GM23248 (cell line): ENCODE measurements around the gene TSGA10. TPM values are rescaled to one million over a fixed set of nuclear protein-coding genes. Genes with fewer than 3 reads are reported as not detected.
"Not testable (repeated sequence)": the region's sequence is repeated elsewhere in the genome, so short reads cannot be mapped to it uniquely, and the experiment has no call there.

ENCODE experiments used
- DNase-seq: peaks from one replicate; pipeline ENCODE4 v3.0.0-alpha.2; 2015
- H2AFZ ChIP-seq: fragments of 200-600 bp; sonication (generic); 2 replicates; pipeline ENCODE4 v1.6.1; 2016; ENCODE audit warnings: antibody characterized with exemption
- H3F3A ChIP-seq: fragments of 200-600 bp; sonication (generic); 2 replicates; pipeline ENCODE4 v1.6.1; 2016; ENCODE audit warnings: mild to moderate bottlenecking, antibody characterized with exemption, mixed run types; ENCODE audit not compliant: insufficient read depth
- H3K27ac ChIP-seq: fragments of 200-600 bp; sonication (generic); 2 replicates; pipeline ENCODE4 v1.5.1; 2016; ENCODE audit warnings: mild to moderate bottlenecking
- H3K27me3 ChIP-seq: fragments of 200-600 bp; sonication (generic); replicated peaks from 2 replicates; pipeline ENCODE4 v1.6.1; 2016; ENCODE audit warnings: mild to moderate bottlenecking; ENCODE audit not compliant: insufficient read depth
- H3K36me3 ChIP-seq: fragments of 200-600 bp; sonication (generic); 2 replicates; pipeline ENCODE4 v1.6.1; 2016; ENCODE audit warnings: low read depth, mild to moderate bottlenecking
- H3K4me1 ChIP-seq: fragments of 200-600 bp; sonication (generic); 2 replicates; pipeline ENCODE4 v1.6.1; 2016; ENCODE audit warnings: mild to moderate bottlenecking; ENCODE audit not compliant: insufficient read depth
- H3K4me2 ChIP-seq: fragments of 200-600 bp; sonication (generic); one replicate; pipeline ENCODE4 v1.6.1; 2016; ENCODE audit warnings: mild to moderate bottlenecking; ENCODE audit not compliant: unreplicated experiment
- H3K4me3 ChIP-seq: fragments of 200-600 bp; sonication (generic); 2 replicates; pipeline ENCODE4 v1.5.1; 2016; ENCODE audit warnings: mild to moderate bottlenecking
- H3K79me2 ChIP-seq: fragments of 200-600 bp; sonication (generic); 2 replicates; pipeline ENCODE4 v1.6.1; 2016; ENCODE audit warnings: mild to moderate bottlenecking; ENCODE audit not compliant: insufficient read depth
- H3K9ac ChIP-seq: fragments of 200-600 bp; sonication (generic); 2 replicates; pipeline ENCODE4 v1.6.1; 2016; ENCODE audit warnings: mild to moderate bottlenecking
- H3K9me2 ChIP-seq: fragments of 200-600 bp; sonication (generic); 2 replicates; pipeline ENCODE4 v1.6.1; 2016; ENCODE audit warnings: mixed run types, mild to moderate bottlenecking, moderate library complexity; ENCODE audit not compliant: insufficient read depth
- H3K9me3 ChIP-seq: fragments of 200-600 bp; sonication (generic); one replicate; pipeline ENCODE4 v1.6.1; 2017; ENCODE audit warnings: low read depth
- H4K20me1 ChIP-seq: fragments of 200-600 bp; sonication (generic); 2 replicates; pipeline ENCODE4 v1.6.0; 2016; ENCODE audit not compliant: insufficient read depth
- EZH2 ChIP-seq: fragments of 200-600 bp; sonication (generic); IDR thresholded peaks from 2 replicates; pipeline ENCODE4 v1.6.1; 2018; ENCODE audit warnings: antibody characterized with exemption, mild to moderate bottlenecking; ENCODE audit not compliant: insufficient read depth, poor library complexity, severe bottlenecking
- EZH2phosphoT487 ChIP-seq: fragments of 200-600 bp; sonication (generic); IDR thresholded peaks from 2 replicates; pipeline ENCODE4 v1.6.1; 2018; ENCODE audit warnings: antibody characterized with exemption, moderate library complexity, mild to moderate bottlenecking, low read depth; ENCODE audit not compliant: insufficient read depth
- whole genome bisulfite sequencing, 2 experiments: methylation state at CpG; one replicate each; pipeline ENCODE4 v1.1.6; 2015 to 2017; ENCODE audit warnings: low lambda C conversion rate in 2 of 2, low coverage in 1 of 2; ENCODE audit errors: missing lambda C conversion rate in 2 of 2; 5-methylcytosine and 5-hydroxymethylcytosine counted together
- in situ Hi-C: fragments of 300-500 bp; cut with MboI; formaldehyde crosslinking; loops from 2 replicates; pipeline ENCODE4 v1.15.0; 2020
- polyA plus RNA-seq: library from polyadenylated mRNA; unstranded; fragments of >200 nt; fragmentation: Nextera tagmentation; extraction: Ambion mirVana; gene quantifications from 2 replicates; pipeline ENCODE4 v1.2.1, GENCODE V29; 2016
- total RNA-seq: library from RNA; depleted of rRNA; stranded (reverse); fragments of >200 nt; shearing (Covaris generic); gene quantifications from 2 replicates; pipeline ENCODE4 v1.2.3, GENCODE V29; 2014

Gene TSGA10
- total and polyA plus RNA-seq, 2 experiments from 2014 or later, result 1.2 to 1.4 TPM

DNA sequence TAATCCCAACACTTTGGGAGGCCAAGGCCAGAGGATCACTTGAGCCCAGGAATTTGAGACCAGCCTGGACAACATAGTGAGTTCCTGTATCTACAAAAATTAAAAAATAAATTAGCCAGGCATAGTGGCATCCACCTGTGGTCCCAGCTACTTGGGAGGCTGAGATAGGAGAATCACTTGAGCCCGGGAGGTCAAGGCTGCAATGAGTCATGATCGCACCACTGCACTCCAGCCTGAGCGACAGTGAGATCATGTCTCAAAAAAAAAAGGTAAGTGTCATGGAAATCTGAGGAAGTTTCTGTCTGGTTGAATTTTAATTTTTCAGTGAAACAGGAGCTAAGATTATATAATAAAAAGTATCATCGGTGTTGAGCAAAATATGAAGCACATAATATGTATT lies 15.7 kb downstream of the TSGA10 start:
- H3K79me2 ChIP-seq, result no peaks in the 10 kb centered on the region
- peaks cover 14% of the 10 kb centered on the region; the same call in 1 of the 2 replicates for H3F3A ChIP-seq
- no peak for DNase-seq
- 89% methylated on average over 4 of the region's 4 CpGs for WGBS, 2 experiments
- H3K9ac ChIP-seq, result no peak overlapping the region
- peaks cover 24% of the 10 kb centered on the region for H3K27me3 ChIP-seq
- H3K9me2 ChIP-seq, result no peaks in the 10 kb centered on the region
- H3K4me1 ChIP-seq, result no peaks in the 10 kb centered on the region
- no peak overlapping the region for H2AFZ ChIP-seq
- H3K4me2 ChIP-seq, result no peak overlapping the region
- no peak overlapping the region for H3K4me3 ChIP-seq
- in situ Hi-C loops, result no loop called here
- H3K36me3 ChIP-seq, result no peaks in the 10 kb centered on the region
- no peaks in the 10 kb centered on the region for H4K20me1 ChIP-seq
- no peaks in the 10 kb centered on the region for H3K9me3 ChIP-seq
- no peak overlapping the region for H3K27ac ChIP-seq
- TF ChIP-seq EZH2, result no peak
- no peak for TF ChIP-seq EZH2phosphoT487

DNA sequence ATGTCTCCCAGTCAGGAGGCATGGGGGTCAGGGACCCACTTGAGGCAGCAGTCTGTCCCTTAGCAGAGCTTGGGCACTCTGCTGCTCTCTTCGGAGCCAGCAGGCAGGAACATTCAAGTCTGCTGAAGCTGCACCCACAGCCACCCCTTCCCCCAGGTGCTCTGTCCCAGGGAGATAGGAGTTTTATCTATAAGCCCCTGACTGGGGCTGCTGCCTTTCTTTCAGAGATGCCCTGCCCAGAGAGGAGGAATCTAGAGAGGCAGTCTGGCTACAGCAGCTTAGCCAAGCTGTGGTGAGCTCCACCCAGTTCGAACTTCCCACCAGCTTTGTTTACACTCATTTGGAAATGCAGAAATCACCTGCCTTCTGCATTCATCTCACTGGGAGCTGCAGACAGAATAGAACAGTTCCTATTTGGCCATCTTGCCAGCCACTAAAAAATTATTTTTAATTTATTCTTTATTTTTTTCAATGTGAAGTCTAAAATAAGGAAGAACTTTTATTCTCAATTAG lies 19.6 kb downstream of the TSGA10 start:
- H3K36me3 ChIP-seq, H3K79me2 ChIP-seq, H2AFZ ChIP-seq, in situ Hi-C loops, H3K9me3 ChIP-seq, H3K9me2 ChIP-seq, H4K20me1 ChIP-seq, H3K27ac ChIP-seq, DNase-seq, H3K9ac ChIP-seq, H3K4me2 ChIP-seq, H3K4me1 ChIP-seq, H3F3A ChIP-seq, H3K4me3 ChIP-seq: not testable (repeated sequence)
- 79 to 85% methylated on average over 2 of the region's 2 CpGs for WGBS, 2 experiments
- peaks cover 22% of the 10 kb centered on the region for H3K27me3 ChIP-seq

DNA sequence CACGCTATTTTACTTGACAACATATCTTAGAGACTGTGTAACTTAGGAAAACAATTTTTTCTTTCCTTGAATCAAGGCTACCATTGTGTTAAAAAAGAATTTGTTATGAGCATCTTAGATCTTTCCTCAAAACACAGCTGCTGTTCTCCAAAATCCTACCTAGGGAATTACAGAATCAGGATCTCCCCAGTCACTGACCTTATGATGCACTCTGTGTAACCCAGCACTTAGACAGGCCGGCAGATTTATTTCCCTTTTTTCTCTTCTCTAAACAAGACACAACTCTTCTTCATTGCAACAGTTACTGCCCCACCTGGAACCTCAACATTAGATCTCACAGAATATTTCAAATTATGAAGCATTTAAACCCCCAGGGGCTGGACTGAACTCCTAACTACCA lies 26.8 kb downstream of the TSGA10 start:
- Histone ChIP-seq H3K4me3 (no peak overlapping the region), H3K27ac (no peak overlapping the region), H3K4me2 (no peak overlapping the region), H3K79me2 (no peaks in the 10 kb centered on the region), H3F3A (no peaks in the 10 kb centered on the region), H2AFZ (no peak overlapping the region), H3K36me3 (no peaks in the 10 kb centered on the region), H3K9ac (no peak overlapping the region), H3K4me1 (no peaks in the 10 kb centered on the region), H3K9me2 (no peaks in the 10 kb centered on the region), H3K9me3 (no peaks in the 10 kb centered on the region), H4K20me1 (no peaks in the 10 kb centered on the region), H3K27me3 (no peaks in the 10 kb centered on the region)
- TF ChIP-seq EZH2 (no peak), EZH2phosphoT487 (no peak)
- no peak for DNase-seq
- WGBS, 2 experiments, result 81 to 87% methylated on average over 2 of the region's 2 CpGs
- in situ Hi-C loops, result no loop called here

DNA sequence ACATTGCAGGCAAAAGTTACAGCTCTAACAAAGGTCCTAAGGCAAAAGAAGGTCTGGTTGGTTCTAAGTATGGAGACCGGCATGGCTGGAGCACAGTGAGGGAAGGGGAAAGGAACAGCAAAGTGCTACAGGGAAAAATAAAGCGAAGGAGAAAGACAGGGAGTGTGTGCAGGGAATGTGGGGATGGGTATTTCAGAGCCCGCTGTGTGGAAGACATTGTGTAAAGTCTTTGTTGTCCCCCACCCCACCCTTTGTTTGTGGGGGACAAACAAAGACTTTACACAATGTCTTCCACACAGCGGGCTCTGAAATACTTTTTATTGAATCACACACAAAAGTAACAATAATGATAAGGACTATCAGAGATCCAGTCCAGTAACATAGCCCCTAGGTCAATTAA lies 42.1 kb downstream of the TSGA10 start:
- H3K36me3 ChIP-seq, result no peaks in the 10 kb centered on the region
- DNase-seq, result no peak
- no peaks in the 10 kb centered on the region for H3K79me2 ChIP-seq
- H3K27ac ChIP-seq, result no peak overlapping the region
- no peaks in the 10 kb centered on the region for H3K9me3 ChIP-seq
- no peak overlapping the region for H3K4me2 ChIP-seq
- H3K9ac ChIP-seq, result no peak overlapping the region
- H2AFZ ChIP-seq, result no peak overlapping the region
- H3K27me3 ChIP-seq, result no peaks in the 10 kb centered on the region
- H3K9me2 ChIP-seq, result no peaks in the 10 kb centered on the region
- in situ Hi-C loops, result no loop called here
- H3K4me3 ChIP-seq, result no peak overlapping the region
- WGBS, 2 experiments, result 55 to 56% methylated on average over 4 of the region's 4 CpGs
- TF ChIP-seq EZH2 (no peak), EZH2phosphoT487 (no peak)
- no peaks in the 10 kb centered on the region for H3K4me1 ChIP-seq
- H3F3A ChIP-seq, result no peaks in the 10 kb centered on the region
- no peaks in the 10 kb centered on the region for H4K20me1 ChIP-seq

DNA sequence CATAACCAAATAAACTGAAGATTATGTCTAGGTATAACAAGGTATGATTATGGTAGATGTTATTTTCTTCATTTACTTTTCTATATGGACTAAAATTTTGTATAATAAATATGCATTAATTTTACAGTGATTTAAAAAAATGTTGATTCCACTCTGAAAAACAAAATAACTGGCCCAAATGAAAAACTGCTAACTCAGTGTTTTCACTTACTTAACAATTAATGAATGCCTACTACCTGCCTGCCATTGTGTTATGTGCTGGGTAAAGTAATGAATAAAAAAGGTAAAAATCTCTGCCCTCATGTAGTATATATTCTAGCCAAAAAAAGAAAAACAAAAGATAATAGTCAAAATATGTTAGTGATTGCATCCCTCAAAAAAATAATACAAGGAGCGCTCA lies 42.8 kb downstream of the TSGA10 start:
- WGBS, 2 experiments, result 88 to 98% methylated on average over 1 of the region's 1 CpG
- H3F3A ChIP-seq, result no peaks in the 10 kb centered on the region
- no peak overlapping the region for H3K4me3 ChIP-seq

More for the DNA sequence above, 42.8 kb downstream of the TSGA10 start:
- Histone ChIP-seq H3K27ac (no peak overlapping the region), H3K36me3 (no peaks in the 10 kb centered on the region), H3K27me3 (no peaks in the 10 kb centered on the region), H3K4me2 (no peak overlapping the region), H2AFZ (no peak overlapping the region), H3K9me3 (no peaks in the 10 kb centered on the region), H3K9ac (no peak overlapping the region), H3K79me2 (no peaks in the 10 kb centered on the region), H3K4me1 (no peaks in the 10 kb centered on the region), H3K9me2 (no peaks in the 10 kb centered on the region), H4K20me1 (no peaks in the 10 kb centered on the region)
- TF ChIP-seq EZH2phosphoT487, result no peak
- no peak for TF ChIP-seq EZH2
- DNase-seq, result no peak
- in situ Hi-C loops, result no loop called here
